ENCODE data around the gene TFAP2A. TPM values are rescaled to one million over a fixed set of nuclear protein-coding genes. Genes with fewer than 3 reads are reported as not detected.

The TFAP2A gene
- total RNA-seq, 1 experiment from 2014 or later = 24.3 TPM

DNA sequence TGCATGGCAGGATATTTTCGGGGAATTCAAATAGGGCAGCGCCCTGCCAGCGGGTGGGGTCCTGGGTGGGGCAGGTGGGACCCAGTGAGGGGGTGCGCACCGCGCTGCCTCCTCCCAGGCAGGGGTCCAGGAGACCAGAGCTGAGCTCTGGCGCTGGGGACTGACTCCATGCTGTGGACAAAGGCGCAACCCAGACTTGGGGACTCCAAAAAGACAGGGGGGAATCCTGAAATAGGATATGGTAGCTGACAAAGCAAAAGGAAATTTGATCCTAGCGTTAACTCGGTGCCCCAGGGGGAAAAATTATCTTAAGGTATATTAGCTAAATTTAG, 23.6 kb downstream of the TFAP2A start (continued):
- TF ChIP-seq, protein P1, sequence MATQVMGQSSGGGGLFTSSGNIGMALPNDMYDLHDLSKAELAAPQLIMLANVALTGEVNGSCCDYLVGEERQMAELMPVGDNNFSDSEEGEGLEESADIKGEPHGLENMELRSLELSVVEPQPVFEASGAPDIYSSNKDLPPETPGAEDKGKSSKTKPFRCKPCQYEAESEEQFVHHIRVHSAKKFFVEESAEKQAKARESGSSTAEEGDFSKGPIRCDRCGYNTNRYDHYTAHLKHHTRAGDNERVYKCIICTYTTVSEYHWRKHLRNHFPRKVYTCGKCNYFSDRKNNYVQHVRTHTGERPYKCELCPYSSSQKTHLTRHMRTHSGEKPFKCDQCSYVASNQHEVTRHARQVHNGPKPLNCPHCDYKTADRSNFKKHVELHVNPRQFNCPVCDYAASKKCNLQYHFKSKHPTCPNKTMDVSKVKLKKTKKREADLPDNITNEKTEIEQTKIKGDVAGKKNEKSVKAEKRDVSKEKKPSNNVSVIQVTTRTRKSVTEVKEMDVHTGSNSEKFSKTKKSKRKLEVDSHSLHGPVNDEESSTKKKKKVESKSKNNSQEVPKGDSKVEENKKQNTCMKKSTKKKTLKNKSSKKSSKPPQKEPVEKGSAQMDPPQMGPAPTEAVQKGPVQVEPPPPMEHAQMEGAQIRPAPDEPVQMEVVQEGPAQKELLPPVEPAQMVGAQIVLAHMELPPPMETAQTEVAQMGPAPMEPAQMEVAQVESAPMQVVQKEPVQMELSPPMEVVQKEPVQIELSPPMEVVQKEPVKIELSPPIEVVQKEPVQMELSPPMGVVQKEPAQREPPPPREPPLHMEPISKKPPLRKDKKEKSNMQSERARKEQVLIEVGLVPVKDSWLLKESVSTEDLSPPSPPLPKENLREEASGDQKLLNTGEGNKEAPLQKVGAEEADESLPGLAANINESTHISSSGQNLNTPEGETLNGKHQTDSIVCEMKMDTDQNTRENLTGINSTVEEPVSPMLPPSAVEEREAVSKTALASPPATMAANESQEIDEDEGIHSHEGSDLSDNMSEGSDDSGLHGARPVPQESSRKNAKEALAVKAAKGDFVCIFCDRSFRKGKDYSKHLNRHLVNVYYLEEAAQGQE (IDR thresholded peaks at IDR 0.05; ENCODE audit: low read depth) = no peak

GRCh38 chr6:10390495-10391298, 24.2 kb downstream of the TFAP2A start:
- BruUV-seq (replicated peaks) = no TSS peak
- no peak overlapping the region for H3K4me3 ChIP-seq (replicated peaks in 1 of 2; ENCODE audit: low read depth in 1 of 2, low read length in 2 of 2)
- ChIA-PET CTCF (no interaction called here), RAD21 (ENCODE audit: low non-redundant PET in 1 of 2, low total read pairs in 2 of 2, uncharacterized antibody in 2 of 2, unreplicated experiment in 2 of 2) (no interaction called here), POLR2A (no interaction called here)
- no peaks in the 10 kb centered on the region for H3K36me3 ChIP-seq (ENCODE audit: control insufficient read depth in 1 of 2, insufficient read depth in 2 of 2, low read length in 2 of 2)
- H3K9ac ChIP-seq (ENCODE audit: low read length) = no peak overlapping the region
- ATAC-seq = no peak
- no peaks in the 10 kb centered on the region for H3K9me3 ChIP-seq (ENCODE audit: control insufficient read depth in 1 of 2, insufficient read depth in 1 of 2, low read depth in 1 of 2, low read length in 2 of 2)
- H3K27ac ChIP-seq (ENCODE audit: low read depth, low read length) = no peak overlapping the region
- no peaks in the 10 kb centered on the region for H4K20me1 ChIP-seq (ENCODE audit: insufficient read depth)
- H3K27me3 ChIP-seq (ENCODE audit: insufficient read depth, low read length) = no peaks in the 10 kb centered on the region
- no peak overlapping the region for H2AFZ ChIP-seq (ENCODE audit: low read depth, low read length, poor library complexity, severe bottlenecking)
- H3K4me2 ChIP-seq (ENCODE audit: low read length) = no peak overlapping the region
- H3K4me1 ChIP-seq (ENCODE audit: control insufficient read depth in 1 of 2, insufficient read depth in 2 of 2, low read length in 2 of 2) = no peaks in the 10 kb centered on the region
- intact Hi-C loops (cut with micrococcal nuclease) = no loop called here
- no peak for DNase-seq (ENCODE audit: low read depth, low spot score)
- H3K79me2 ChIP-seq (ENCODE audit: insufficient read depth, low read length) = no peaks in the 10 kb centered on the region
- H3K9me2 ChIP-seq (ENCODE audit: insufficient read depth) = no peaks in the 10 kb centered on the region
- TF ChIP-seq SP1 (IDR thresholded peaks at IDR 0.05; ENCODE audit: low read depth) (no peak), JUND (IDR thresholded peaks at IDR 0.05) (no peak), CBX3 (IDR thresholded peaks at IDR 0.05; ENCODE audit: low read depth) (no peak), EZH2 (IDR thresholded peaks at IDR 0.05) (no peak), YY1 (IDR thresholded peaks at IDR 0.05; ENCODE audit: extremely low read depth, insufficient replicate concordance, low read depth, low read length) (no peak), TCF7L2 (IDR thresholded peaks at IDR 0.05; ENCODE audit: borderline replicate concordance, extremely low read depth, insufficient read depth, insufficient read length) (no peak), SRF (IDR thresholded peaks at IDR 0.05; ENCODE audit: low read depth) (no peak), ZFX (IDR thresholded peaks at IDR 0.05) (no peak), ZNF274 (IDR thresholded peaks at IDR 0.05; ENCODE audit: low read depth, low read length) (no peak), CTCF (IDR thresholded peaks at IDR 0.05 in 2 of 3, conservative IDR thresholded peaks at IDR 0.05 in 1 of 3; ENCODE audit: borderline replicate concordance in 1 of 3, insufficient read depth in 1 of 3, low read depth in 2 of 3, low read length in 2 of 3) (no peak), RAD21 (IDR thresholded peaks at IDR 0.05; ENCODE audit: low read depth) (no peak), POLR2A (IDR thresholded peaks at IDR 0.05; ENCODE audit: borderline replicate concordance, extremely low read depth, insufficient read depth, insufficient read length) (no peak), ELF1 (IDR thresholded peaks at IDR 0.05; ENCODE audit: borderline replicate concordance, low read depth) (no peak), FOSL1 (IDR thresholded peaks at IDR 0.05; ENCODE audit: low read depth) (no peak)
- TF ChIP-seq, protein P2, sequence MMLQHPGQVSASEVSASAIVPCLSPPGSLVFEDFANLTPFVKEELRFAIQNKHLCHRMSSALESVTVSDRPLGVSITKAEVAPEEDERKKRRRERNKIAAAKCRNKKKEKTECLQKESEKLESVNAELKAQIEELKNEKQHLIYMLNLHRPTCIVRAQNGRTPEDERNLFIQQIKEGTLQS (IDR thresholded peaks at IDR 0.05) = no peak
- TF ChIP-seq, protein P1 (IDR thresholded peaks at IDR 0.05; ENCODE audit: low read depth) = no peak
